HCT116 (cell line): ENCODE results near the gene MOB3B. TPM values are rescaled to one million over a fixed set of nuclear protein-coding genes. Genes with fewer than 3 reads are reported as not detected.

ENCODE experiments used
- ATAC-seq: fragments of 200-7000 bp; cut with Tn5 transposase; 2 replicates; pipeline ENCODE4 v1.9.1; 2020; ENCODE audit warnings: mild to moderate bottlenecking, moderate library complexity
- BruUV-seq: library from RNA; stranded (reverse); fragments of 400-500 nt; replicated peaks from 2 replicates; lab custom pipeline; 2021; lab: Mats Ljungman, UMichigan
- CTCF ChIA-PET: fragments of 300-600 bp; sonication (Branson Sonifier 250); formaldehyde crosslinking; loops from one replicate; lab custom pipeline; 2021; ENCODE audit warnings: antibody characterized with exemption; lab: Charles Lee
- POLR2A ChIA-PET: fragments of 300-600, 350-600 bp; sonication (Branson Sonifier 250); formaldehyde crosslinking; loops from one replicate; lab custom pipeline; 2021; ENCODE audit warnings: antibody characterized with exemption; lab: Charles Lee
- RAD21 ChIA-PET, 2 experiments: fragments of 300-600 bp; sonication (Branson Sonifier 250); formaldehyde crosslinking; loops; one replicate each; lab custom pipeline; 2023; ENCODE audit warnings: low total read pairs in 2 of 2; ENCODE audit not compliant: uncharacterized antibody in 2 of 2, unreplicated experiment in 2 of 2, low non-redundant PET in 1 of 2; lab: Charles Lee
- DNase-seq: peaks from one replicate; pipeline ENCODE4 v3.0.0-alpha.2; 2010; ENCODE audit warnings: low read depth, low spot score
- H2AFZ ChIP-seq: fragments of 200-600 bp; shearing (Covaris generic), sonication (generic); 2 replicates; pipeline ENCODE4 v1.6.1; 2017; ENCODE audit warnings: low read depth, mixed run types, mixed read lengths, antibody characterized with exemption, low read length; ENCODE audit not compliant: poor library complexity, severe bottlenecking
- H3K27ac ChIP-seq: 2 replicates; pipeline ENCODE4 v1.5.1; 2012; ENCODE audit warnings: low read depth, low read length
- H3K27me3 ChIP-seq: fragments of 200-600 bp; sonication (generic); 2 replicates; pipeline ENCODE4 v1.6.1; 2016; ENCODE audit warnings: mixed run types, low read length, mixed read lengths; ENCODE audit not compliant: insufficient read depth
- H3K36me3 ChIP-seq, 2 experiments: fragments of 200-500 bp in 1 of 2; fragments of 200-600 bp in 1 of 2; sonication (Bioruptor generic) in 1 of 2; sonication (generic) in 1 of 2; 2 replicates each; pipeline versions ENCODE4 v1.5.1 to v1.6.1; 2014 to 2016; ENCODE audit warnings: low read length in 2 of 2, inconsistent platforms in 1 of 2, mixed read lengths in 1 of 2, mixed run types in 1 of 2; ENCODE audit not compliant: insufficient read depth in 2 of 2, control insufficient read depth in 1 of 2
- H3K4me1 ChIP-seq, 2 experiments: fragments of 200-600 bp in 1 of 2; sonication (generic) in 1 of 2; 2 replicates each; pipeline versions ENCODE4 v1.5.1 to v1.6.1; 2012 to 2017; ENCODE audit warnings: low read length in 2 of 2, inconsistent platforms in 1 of 2, mild to moderate bottlenecking in 1 of 2, mixed read lengths in 1 of 2, mixed run types in 1 of 2, moderate library complexity in 1 of 2; ENCODE audit not compliant: insufficient read depth in 2 of 2, control insufficient read depth in 1 of 2
- H3K4me2 ChIP-seq: fragments of 200-600 bp; sonication (generic); 2 replicates; pipeline ENCODE4 v1.6.1; 2017; ENCODE audit warnings: mixed run types, low read length, mixed read lengths
- H3K4me3 ChIP-seq, 2 experiments: fragments of 200-600 bp in 1 of 2; sonication (generic) in 1 of 2; replicated peaks in 1 of 2; 2 replicates each; pipeline ENCODE4 v1.5.1; 2011 to 2016; ENCODE audit warnings: low read length in 2 of 2, control low read depth in 1 of 2, low read depth in 1 of 2, mild to moderate bottlenecking in 1 of 2, mixed read lengths in 1 of 2, mixed run types in 1 of 2
- H3K79me2 ChIP-seq: fragments of 200-600 bp; sonication (generic); 2 replicates; pipeline ENCODE4 v1.6.1; 2017; ENCODE audit warnings: mild to moderate bottlenecking, mixed run types, low read length, moderate library complexity, mixed read lengths; ENCODE audit not compliant: insufficient read depth
- H3K9ac ChIP-seq: fragments of 200-600 bp; sonication (generic); 2 replicates; pipeline ENCODE4 v1.6.1; 2016; ENCODE audit warnings: low read length, mixed read lengths
- H3K9me2 ChIP-seq: fragments of 200-600 bp; sonication (generic), shearing (Covaris generic); 2 replicates; pipeline ENCODE4 v1.6.1; 2017; ENCODE audit warnings: mixed run types, mild to moderate bottlenecking, moderate library complexity; ENCODE audit not compliant: insufficient read depth
- H3K9me3 ChIP-seq, 2 experiments: fragments of 200-500 bp in 1 of 2; fragments of 200-600 bp in 1 of 2; sonication (Bioruptor generic) in 1 of 2; sonication (generic) in 1 of 2; 2 replicates each; pipeline ENCODE4 v1.6.1; 2014 to 2017; ENCODE audit warnings: low read length in 2 of 2, mixed read lengths in 2 of 2, inconsistent platforms in 1 of 2, low read depth in 1 of 2, mild to moderate bottlenecking in 1 of 2, mixed run types in 1 of 2, moderate library complexity in 1 of 2; ENCODE audit not compliant: control insufficient read depth in 1 of 2, insufficient read depth in 1 of 2
- H4K20me1 ChIP-seq: fragments of 200-600 bp; sonication (generic), shearing (Covaris generic); 2 replicates; pipeline ENCODE4 v1.6.1; 2017; ENCODE audit warnings: mixed run types, mild to moderate bottlenecking, moderate library complexity; ENCODE audit not compliant: insufficient read depth
- ATF3 ChIP-seq: IDR thresholded peaks from 2 replicates; pipeline ENCODE4 v1.6.1; 2012
- CBX3 ChIP-seq: IDR thresholded peaks from 2 replicates; pipeline ENCODE4 v1.6.1; 2012; ENCODE audit warnings: low read depth
- CEBPB ChIP-seq: IDR thresholded peaks from 2 replicates; pipeline ENCODE4 v1.6.1; 2012; ENCODE audit warnings: low read depth
- EGR1 ChIP-seq: IDR thresholded peaks from 2 replicates; pipeline ENCODE4 v1.6.1; 2012; ENCODE audit warnings: low read depth
- ELF1 ChIP-seq: IDR thresholded peaks from 2 replicates; pipeline ENCODE4 v1.6.1; 2012; ENCODE audit warnings: low read depth, borderline replicate concordance
- EZH2 ChIP-seq: fragments of 200-600 bp; sonication (generic); IDR thresholded peaks from 2 replicates; pipeline ENCODE4 v1.6.1; 2017; ENCODE audit warnings: antibody characterized with exemption, mixed run types
- EZH2phosphoT487 ChIP-seq: fragments of 200-600 bp; IDR thresholded peaks from 2 replicates; pipeline ENCODE4 v1.6.1; 2018; ENCODE audit warnings: antibody characterized with exemption, borderline replicate concordance
- FOSL1 ChIP-seq: IDR thresholded peaks from 2 replicates; pipeline ENCODE4 v1.6.1; 2012; ENCODE audit warnings: low read depth
- JUND ChIP-seq: IDR thresholded peaks from 2 replicates; pipeline ENCODE4 v1.6.1; 2012
- POLR2A ChIP-seq: IDR thresholded peaks from 2 replicates; pipeline ENCODE4 v1.7.0; 2011; ENCODE audit warnings: borderline replicate concordance; ENCODE audit not compliant: insufficient read depth, insufficient read length; ENCODE audit errors: extremely low read depth
- POLR2AphosphoS5 ChIP-seq: IDR thresholded peaks from 2 replicates; pipeline ENCODE4 v1.6.1; 2011; ENCODE audit warnings: mild to moderate bottlenecking, low read depth, low read length, moderate library complexity
- REST ChIP-seq: IDR thresholded peaks from 2 replicates; pipeline ENCODE4 v1.6.1; 2012; ENCODE audit warnings: low read depth
- SIN3A ChIP-seq: IDR thresholded peaks from 2 replicates; pipeline ENCODE4 v1.6.1; 2012; ENCODE audit warnings: low read depth
- SP1 ChIP-seq: IDR thresholded peaks from 2 replicates; pipeline ENCODE4 v1.6.1; 2012; ENCODE audit warnings: low read depth
- SRF ChIP-seq: IDR thresholded peaks from 2 replicates; pipeline ENCODE4 v1.6.1; 2012; ENCODE audit warnings: low read depth
- TCF7L2 ChIP-seq: IDR thresholded peaks from 2 replicates; pipeline ENCODE4 v1.7.0; 2011; ENCODE audit warnings: borderline replicate concordance, inconsistent platforms; ENCODE audit not compliant: insufficient read depth, insufficient read length; ENCODE audit errors: extremely low read depth
- YY1 ChIP-seq: IDR thresholded peaks from 2 replicates; pipeline ENCODE4 v1.6.1; 2011; ENCODE audit warnings: low read length, low read depth, moderate library complexity, mild to moderate bottlenecking; ENCODE audit not compliant: insufficient replicate concordance; ENCODE audit errors: extremely low read depth
- ZBTB33 ChIP-seq: IDR thresholded peaks from 2 replicates; pipeline ENCODE4 v1.6.1; 2011; ENCODE audit warnings: mild to moderate bottlenecking, low read length, moderate library complexity; ENCODE audit not compliant: insufficient replicate concordance; ENCODE audit errors: extremely low read depth
- ZFX ChIP-seq: fragments of 450-650 bp; IDR thresholded peaks from 2 replicates; pipeline ENCODE4 v1.6.1; 2017
- ZNF274 ChIP-seq: fragments of 200-500 bp; sonication (Bioruptor generic); IDR thresholded peaks from 2 replicates; pipeline ENCODE4 v1.6.1; 2014; ENCODE audit warnings: mild to moderate bottlenecking, low read depth, low read length, inconsistent platforms
- intact Hi-C: fragments of 100-400 bp; cut with micrococcal nuclease; formaldehyde crosslinking; loops from 2 replicates; pipeline ENCODE4 v1.10.0; 2022
- total RNA-seq: library from RNA; stranded (reverse); gene quantifications from one replicate; pipeline ENCODE4 v1.2.1, GENCODE V29; 2021; ENCODE audit not compliant: unreplicated experiment

MOB3B gene
- total RNA-seq, 1 experiment from 2014 or later = 1.2 TPM

GRCh38 chr9:27385606-27386322, 143.8 kb downstream of the MOB3B start:
- H3K36me3 ChIP-seq = no peaks in the 10 kb centered on the region
- ChIA-PET RAD21 (no interaction called here), POLR2A (no interaction called here), CTCF (no interaction called here)
- no TSS peak for BruUV-seq
- no peak overlapping the region for H3K4me2 ChIP-seq
- H3K27me3 ChIP-seq = peaks cover 43% of the 10 kb centered on the region; the same call in 1 of the 2 replicates
- no peaks in the 10 kb centered on the region for H4K20me1 ChIP-seq
- no peak overlapping the region for H3K9ac ChIP-seq
- TF ChIP-seq ZNF274 (no peak), ELF1 (no peak), SIN3A (no peak), CEBPB (no peak), EZH2phosphoT487 (no peak), FOSL1 (no peak), SRF (no peak), ZBTB33 (no peak), POLR2AphosphoS5 (no peak), JUND (no peak), EZH2 (no peak), REST (no peak), EGR1 (no peak), SP1 (no peak), POLR2A (no peak), ZFX (no peak), YY1 (no peak), TCF7L2 (no peak), ATF3 (no peak), CBX3 (no peak)
- intact Hi-C loops = loop anchor here (5.0 kb wide), 1 partner anchor 48 kb away; no protein-coding TSS in a partner anchor
- ATAC-seq = no peak
- no peak overlapping the region for H3K27ac ChIP-seq
- H3K4me3 ChIP-seq = no peak overlapping the region
- no peaks in the 10 kb centered on the region for H3K4me1 ChIP-seq
- H3K9me2 ChIP-seq = no peaks in the 10 kb centered on the region
- H2AFZ ChIP-seq = no peak overlapping the region
- no peak for DNase-seq
- no peaks in the 10 kb centered on the region for H3K79me2 ChIP-seq
- H3K9me3 ChIP-seq = no peaks in the 10 kb centered on the region
